ENCODE measurements around the gene ANKRD34B.
"Not testable (repeated sequence)": the region's sequence is repeated elsewhere in the genome, so short reads cannot be mapped to it uniquely, and the experiment has no call there.

Gene ANKRD34B

GRCh38 chr5:80569961-80570786 lies at the start of gene ANKRD34B:
Gene ANKRD34B (minus strand): TSS chr5:80570280. CDS start chr5:80560019, 10,261 bp downstream.
- DNase-seq: no peak

DNA sequence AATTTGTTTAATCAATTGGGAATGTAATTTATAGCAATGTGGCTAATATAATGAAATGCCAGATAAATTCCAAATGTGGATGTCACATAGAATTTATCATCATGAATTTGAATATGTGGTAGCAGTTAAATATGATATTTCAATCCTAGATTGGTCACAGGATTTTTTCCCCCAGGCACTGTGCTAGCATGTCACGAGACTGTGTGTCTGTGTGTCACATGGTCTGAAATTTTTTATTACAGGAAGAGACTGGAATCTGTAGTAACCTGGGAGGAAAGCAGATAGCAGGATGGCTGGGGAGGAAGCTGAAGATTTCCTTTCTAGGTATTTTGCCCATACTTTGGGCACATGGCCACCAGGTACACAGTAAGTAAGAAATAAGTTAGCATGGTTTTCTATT lies 49.0 kb upstream of the ANKRD34B start:
- no peak for DNase-seq

GRCh38 chr5:80618438-80618837 lies 48.4 kb upstream of the ANKRD34B start:
- no peak for DNase-seq

DNA sequence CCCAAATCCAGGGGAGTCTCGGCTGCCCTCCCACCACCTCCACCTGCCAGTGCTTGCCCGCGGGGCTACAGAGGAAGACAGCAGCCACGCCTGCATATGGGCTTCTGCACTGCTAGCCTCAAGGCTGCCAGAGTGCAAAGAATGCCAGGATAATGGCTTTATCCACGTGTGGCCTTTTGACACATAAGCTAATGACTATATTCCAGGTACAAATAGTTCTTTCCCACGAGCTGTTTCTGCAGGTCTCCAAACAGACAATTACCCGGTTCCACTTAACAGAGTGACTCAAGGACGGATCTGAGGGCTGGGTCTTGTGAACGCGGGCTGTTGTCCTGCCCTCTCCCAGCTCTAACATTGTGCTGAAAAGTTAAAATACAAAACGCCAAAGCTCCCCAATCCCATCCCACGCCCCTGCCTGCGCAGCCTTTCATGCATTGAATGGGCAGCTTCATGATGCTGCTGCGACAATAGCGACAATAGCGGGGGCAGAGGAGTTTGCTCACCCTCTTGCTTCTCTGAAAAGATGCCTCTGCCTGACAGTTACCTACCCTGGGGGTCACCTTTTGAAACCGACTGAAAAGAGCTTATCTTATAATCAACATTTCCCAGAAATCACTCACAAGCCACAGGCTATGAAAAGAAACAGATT lies 45.3 kb upstream of the ANKRD34B start:
- DNase-seq: no peak

DNA sequence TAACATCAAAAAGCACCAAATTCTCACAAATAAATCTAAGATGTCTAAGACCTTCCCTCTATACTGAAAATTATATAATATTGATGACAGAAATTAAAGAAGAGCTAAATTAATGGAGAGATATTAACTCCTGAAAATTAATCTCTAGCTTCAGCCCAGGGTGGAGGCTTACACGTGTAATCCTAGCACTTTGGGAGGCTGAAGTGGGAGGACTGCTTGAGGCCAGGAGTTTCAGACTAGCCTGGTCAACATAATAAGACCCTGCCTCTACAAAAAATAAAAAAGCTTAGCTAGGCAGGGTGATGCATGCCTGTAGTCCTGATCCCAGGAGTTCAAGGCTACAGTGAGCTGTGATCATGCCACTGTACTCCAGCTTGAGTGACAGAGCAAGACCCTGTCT lies 39.6 kb upstream of the ANKRD34B start:
- DNase-seq: no peak

- no peak for DNase-seq
These were observed 38.7 kb upstream of the ANKRD34B start for GRCh38 chr5:80608731-80609130.

DNA sequence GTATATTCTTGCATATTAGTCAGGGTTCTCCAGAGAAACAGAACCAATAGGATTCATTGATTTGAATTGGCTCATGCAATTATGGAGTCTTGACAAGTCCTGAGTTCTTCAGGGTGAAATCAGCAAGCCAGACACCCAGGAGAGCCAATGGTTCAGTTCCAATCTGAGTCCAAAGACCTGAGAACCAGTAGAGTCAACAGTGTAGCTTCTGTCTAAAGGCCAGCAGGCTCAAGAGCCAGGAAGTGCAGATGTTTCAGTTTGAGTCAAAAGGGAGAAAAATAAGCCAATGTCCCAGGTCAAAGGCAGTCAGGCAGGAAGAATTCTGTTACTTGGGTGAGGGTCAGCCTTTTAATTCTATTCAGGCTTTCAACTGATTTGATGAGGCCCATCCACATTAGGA lies 37.8 kb upstream of the ANKRD34B start:
- no peak for DNase-seq

DNA sequence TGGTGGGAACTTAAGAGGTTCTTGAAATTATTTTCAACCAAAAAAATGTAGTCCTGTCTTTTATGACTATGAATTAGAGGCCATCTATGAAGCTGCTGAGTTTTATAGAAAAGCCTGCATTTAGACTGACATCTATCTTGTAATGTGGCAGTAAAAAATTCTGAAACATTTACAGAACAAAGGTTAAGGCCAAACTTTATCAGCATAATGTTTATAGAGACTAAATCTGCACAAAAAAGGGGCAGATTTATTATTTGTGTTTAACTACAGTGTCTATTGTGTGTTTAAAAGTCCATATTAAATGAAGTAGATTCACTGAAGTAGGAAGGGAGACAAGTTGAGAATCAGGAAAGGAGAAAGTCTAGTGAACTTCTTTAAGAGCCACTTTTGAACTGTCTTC lies 37.3 kb upstream of the ANKRD34B start:
- no peak for DNase-seq

- DNase-seq: no peak
These were observed 31.0 kb upstream of the ANKRD34B start for GRCh38 chr5:80600943-80601693.

DNA sequence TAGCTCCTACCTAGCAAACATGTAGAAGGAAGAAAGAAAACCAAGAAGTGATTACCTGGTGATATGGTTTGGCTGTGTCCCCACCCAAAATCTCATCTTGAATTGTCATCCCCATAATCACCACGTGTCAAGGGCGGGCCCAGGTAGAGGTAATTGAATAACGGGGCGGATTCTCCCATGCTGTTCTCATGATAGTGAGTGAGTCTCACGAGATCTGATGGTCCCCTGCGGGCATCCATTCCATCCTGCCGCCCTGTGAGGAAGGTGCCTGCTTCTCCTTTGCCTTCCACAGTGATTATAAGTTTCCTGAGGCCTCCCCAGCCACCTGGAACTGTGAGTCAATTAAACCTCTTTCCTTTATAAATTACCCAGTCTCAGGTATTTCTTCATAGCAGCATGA lies 27.4 kb upstream of the ANKRD34B start:
- DNase-seq: no peak

GRCh38 chr5:80594810-80595209 lies 24.7 kb upstream of the ANKRD34B start:
- DNase-seq: no peak

DNA sequence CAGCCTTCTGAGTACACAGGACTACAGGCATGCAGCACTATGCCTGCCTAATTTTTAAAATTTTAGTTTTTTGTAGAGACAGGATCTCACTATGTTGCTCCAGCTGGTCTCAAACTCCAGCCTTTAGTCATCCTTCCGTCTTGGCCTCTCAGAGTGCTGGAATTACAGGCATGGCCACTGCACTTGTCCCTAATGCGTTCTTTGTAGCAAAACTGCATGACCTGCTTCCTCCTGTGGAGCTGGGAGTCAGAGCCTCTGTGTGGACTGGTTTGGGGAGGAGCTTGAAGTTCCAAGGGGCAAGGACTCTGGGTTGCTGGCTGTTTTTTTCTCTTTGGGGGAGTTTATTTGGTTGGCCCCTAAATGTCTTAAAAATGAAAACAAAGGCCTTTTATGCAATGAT lies 22.7 kb upstream of the ANKRD34B start:
- DNase-seq: no peak

DNA sequence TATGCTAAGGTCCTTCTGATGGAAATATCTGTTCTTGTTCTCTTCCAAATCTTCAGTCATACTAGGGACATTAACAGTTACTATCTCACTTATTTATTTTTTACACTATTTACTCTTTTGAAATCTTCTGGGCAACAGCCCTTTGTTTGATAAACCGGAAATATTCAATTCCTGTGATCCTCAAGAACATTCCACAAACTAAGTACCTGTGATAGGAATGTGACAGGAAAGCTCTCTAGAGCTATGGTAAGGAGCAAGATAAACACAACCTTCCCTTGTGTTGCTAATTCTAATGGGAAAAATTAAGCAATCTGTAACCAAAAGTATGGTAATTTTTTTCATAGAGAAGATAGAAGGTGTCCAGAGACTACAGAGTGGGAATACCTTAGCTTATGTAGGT lies 22.0 kb upstream of the ANKRD34B start:
- no peak for DNase-seq

DNA sequence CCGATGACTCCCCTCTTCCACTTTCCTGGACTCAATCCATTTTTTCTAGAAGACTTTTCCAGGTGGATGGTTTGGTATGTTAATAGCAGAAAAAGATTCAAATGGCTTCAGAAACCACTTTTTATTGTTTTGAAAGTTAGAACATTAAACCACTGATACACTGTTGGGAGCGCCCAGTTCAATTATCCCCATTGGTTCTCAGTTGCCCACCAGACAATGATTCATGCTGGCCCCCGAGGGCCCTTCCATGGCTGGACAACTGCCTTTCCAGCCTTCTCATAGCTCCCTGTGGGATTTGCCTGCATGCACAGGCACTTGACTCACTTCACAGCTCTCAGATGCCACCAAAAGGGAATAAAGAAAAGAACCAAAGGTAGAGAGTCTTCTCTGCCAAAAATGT lies 21.3 kb upstream of the ANKRD34B start:
- DNase-seq: no peak

DNA sequence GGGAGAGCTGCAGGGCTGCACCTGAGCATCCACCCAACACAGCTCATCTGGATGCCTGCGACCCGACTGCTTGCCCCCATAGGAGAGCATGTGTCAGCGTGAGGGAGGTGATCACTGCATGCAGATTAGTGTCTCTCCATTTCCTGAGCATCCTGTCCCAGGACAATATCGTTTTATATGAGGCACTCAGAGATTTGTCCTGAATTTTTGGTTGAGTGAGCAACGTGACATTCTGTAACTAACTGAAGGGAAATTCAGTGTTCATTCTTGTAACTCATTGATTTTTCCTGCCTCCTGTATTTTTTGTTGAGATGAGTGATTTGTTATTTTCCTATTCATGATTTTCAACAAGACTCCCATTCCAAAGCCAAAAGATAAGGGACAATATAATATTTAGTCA lies 20.7 kb upstream of the ANKRD34B start:
- DNase-seq: no peak

DNA sequence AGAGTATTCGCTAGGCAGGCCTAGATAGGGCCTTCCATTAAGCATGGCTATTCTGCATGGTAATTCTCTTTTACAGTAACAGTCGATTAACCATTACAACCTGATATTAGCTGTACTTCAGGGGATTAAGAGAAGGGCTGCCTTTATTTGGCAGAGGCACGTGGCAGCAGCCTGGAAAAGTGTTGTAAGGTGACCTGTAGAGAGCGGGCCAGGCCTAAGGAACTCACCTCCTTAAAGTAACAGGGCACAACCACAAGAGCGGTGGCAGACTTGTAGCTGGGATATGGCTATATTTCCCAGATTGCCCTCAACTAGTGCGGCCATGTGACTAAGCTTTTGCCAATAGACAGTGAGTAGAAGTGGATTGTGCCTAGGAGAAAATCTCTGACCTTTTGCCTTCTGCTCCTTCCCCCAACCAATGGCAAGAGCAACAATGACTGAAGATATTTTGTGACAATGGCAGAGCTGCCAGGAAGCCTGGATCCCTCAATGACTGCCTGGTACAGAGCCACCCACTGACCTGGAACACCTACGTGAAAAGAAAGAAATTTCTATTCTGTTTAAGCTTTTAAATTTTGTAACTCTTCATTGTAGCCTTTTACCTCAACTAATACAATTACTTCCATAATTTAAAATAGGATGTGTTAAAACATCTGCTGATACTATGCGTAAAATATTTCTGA lies 18.9 kb upstream of the ANKRD34B start:
- no peak for DNase-seq

DNA sequence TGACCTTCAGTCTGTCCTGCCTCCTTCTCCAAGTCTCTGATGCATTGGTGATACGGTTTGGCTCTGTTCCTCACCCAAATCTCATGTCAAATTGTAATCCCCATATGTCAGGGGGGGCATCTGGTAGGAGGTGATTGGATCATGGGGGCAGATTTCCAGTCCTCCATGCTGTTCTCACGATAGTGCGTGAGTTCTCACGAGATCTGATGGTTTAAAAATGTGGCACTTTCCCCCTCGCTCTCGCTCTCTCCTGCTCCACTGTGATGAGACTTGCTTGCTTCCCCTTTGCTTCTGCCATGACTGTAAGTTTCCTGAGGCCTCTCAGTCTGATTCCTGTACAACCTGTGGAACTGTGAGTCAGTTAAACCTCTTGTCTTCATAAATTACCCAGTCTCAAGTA lies 14.7 kb upstream of the ANKRD34B start:
- DNase-seq: no peak

DNA sequence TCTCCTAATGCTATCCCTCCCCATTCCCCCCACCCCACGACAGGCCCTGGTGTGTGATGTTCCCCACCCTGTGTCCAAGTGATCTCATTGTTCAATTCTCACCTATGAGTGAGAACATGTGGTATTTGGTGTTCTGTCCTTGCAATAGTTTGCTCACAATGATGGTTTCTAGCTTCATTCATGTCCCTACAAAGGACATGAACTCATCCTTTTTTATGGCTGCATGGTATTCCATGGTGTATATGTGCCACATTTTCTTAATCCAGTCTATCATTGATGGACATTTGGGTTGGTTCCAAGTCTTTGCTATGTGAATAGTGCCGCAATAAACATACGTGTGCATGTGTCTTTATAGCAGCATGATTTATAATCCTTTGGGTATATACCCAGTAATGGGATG lies 10.2 kb upstream of the ANKRD34B start:
- DNase-seq: not testable (repeated sequence)

GRCh38 chr5:80579050-80579449 lies 9.0 kb upstream of the ANKRD34B start:
- no peak for DNase-seq

DNA sequence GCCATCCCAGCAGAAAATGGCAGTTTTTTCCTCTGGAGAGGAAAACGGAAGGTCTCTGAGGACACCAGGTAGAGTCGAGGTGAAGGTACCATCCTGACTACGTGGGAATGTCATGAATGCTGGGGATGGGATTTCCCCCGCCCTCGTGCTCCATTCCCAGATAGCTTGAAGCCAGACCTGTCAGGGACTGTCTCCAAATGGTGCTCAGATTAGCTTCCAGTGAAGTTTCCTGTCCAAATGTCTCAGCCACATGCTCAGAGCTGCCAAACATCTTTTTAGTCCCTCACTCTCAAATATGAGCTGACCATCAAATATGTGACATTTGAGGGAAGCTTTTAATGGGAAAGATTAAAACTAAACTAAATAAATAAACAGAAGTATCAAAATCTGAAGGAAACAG lies 7.6 kb upstream of the ANKRD34B start:
- no peak for DNase-seq

GRCh38 chr5:80576383-80576782 lies 6.3 kb upstream of the ANKRD34B start:
- DNase-seq: no peak

DNA sequence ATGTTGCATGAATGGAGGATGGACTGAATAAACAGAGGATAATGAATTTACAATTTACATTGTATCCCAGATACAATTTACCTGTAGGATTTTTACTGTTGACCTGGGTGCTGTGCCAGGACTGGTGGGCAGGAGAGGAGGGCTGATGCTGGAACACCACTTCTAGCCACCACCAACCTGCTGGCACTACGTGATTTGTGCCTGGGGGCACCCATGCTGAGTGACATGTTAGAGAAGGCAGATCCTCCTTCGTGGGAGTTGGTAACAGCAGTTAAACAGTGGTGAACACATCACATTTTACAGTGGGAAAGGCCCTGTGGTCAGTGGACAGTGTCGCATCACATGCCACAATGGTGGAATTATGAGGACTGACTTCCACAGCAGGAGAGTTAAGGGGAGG lies 3.0 kb upstream of the ANKRD34B start:
- DNase-seq: no peak
